Measurements from ENCODE around the gene SSR3.

DNA sequence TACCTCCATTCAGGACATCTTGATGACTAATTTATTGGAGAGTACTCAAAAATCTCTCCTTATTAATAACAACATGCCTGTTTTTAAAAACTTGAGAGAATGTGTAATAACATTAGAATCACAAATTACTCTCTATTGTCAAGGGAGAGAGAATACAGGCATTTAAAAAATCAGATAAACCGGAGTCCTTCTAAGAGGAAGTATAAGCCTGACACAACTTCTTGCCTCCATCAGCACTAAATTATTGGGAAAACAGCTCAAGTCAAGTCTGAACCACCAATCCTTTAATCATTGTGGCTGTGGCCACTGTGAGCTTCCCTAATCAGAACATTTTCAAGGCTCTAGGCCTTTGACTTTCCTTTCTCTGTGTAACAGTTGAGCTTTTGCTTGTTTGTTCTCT is 38.0 kb downstream of the SSR3 start:
- TF ChIP-seq, protein P1, sequence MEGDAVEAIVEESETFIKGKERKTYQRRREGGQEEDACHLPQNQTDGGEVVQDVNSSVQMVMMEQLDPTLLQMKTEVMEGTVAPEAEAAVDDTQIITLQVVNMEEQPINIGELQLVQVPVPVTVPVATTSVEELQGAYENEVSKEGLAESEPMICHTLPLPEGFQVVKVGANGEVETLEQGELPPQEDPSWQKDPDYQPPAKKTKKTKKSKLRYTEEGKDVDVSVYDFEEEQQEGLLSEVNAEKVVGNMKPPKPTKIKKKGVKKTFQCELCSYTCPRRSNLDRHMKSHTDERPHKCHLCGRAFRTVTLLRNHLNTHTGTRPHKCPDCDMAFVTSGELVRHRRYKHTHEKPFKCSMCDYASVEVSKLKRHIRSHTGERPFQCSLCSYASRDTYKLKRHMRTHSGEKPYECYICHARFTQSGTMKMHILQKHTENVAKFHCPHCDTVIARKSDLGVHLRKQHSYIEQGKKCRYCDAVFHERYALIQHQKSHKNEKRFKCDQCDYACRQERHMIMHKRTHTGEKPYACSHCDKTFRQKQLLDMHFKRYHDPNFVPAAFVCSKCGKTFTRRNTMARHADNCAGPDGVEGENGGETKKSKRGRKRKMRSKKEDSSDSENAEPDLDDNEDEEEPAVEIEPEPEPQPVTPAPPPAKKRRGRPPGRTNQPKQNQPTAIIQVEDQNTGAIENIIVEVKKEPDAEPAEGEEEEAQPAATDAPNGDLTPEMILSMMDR (IDR thresholded peaks at IDR 0.05; ENCODE audit: low read depth, low read length, poor library complexity, severe bottlenecking): no peak
- no peak for TF ChIP-seq EZH2phosphoT487 (IDR thresholded peaks at IDR 0.05; ENCODE audit: borderline replicate concordance, low read length)

Measured in DOHH2 (cell line).